GM18526 (cell line): ENCODE results near the gene ZNF516.

Experiments
- POLR2A ChIP-seq: IDR thresholded peaks from 3 replicates; pipeline ENCODE4 v1.6.1; 2011; ENCODE audit not compliant: insufficient read length; ENCODE audit errors: extremely low read depth

Gene ZNF516

GRCh38 chr18:76412818-76413565 is 82.0 kb downstream of the ZNF516 start:
- no peak for TF ChIP-seq POLR2A

GRCh38 chr18:76412010-76412817 is 82.8 kb downstream of the ZNF516 start:
- no peak for TF ChIP-seq POLR2A

GRCh38 chr18:76410660-76411417 is 84.2 kb downstream of the ZNF516 start:
- TF ChIP-seq POLR2A, result no peak

GRCh38 chr18:76410033-76410432 is 85.0 kb downstream of the ZNF516 start:
- TF ChIP-seq POLR2A, result no peak

GRCh38 chr18:76408480-76409067 is 86.5 kb downstream of the ZNF516 start:
- TF ChIP-seq POLR2A, result no peak

GRCh38 chr18:76407681-76408080 is 87.4 kb downstream of the ZNF516 start:
- TF ChIP-seq POLR2A, result no peak

GRCh38 chr18:76406791-76407190 is 88.3 kb downstream of the ZNF516 start:
- TF ChIP-seq POLR2A, result no peak

- TF ChIP-seq POLR2A, result no peak
These were observed 89.2 kb downstream of the ZNF516 start for GRCh38 chr18:76405681-76406356.

- TF ChIP-seq POLR2A, result no peak
These were observed 89.8 kb downstream of the ZNF516 start for GRCh38 chr18:76405280-76405679.

GRCh38 chr18:76404345-76404831 is 90.7 kb downstream of the ZNF516 start:
- TF ChIP-seq POLR2A, result no peak

- TF ChIP-seq POLR2A, result no peak
These were observed 92.7 kb downstream of the ZNF516 start for GRCh38 chr18:76402026-76402990.

GRCh38 chr18:76401498-76401897 is 93.5 kb downstream of the ZNF516 start:
- no peak for TF ChIP-seq POLR2A

GRCh38 chr18:76399613-76400391 is 95.2 kb downstream of the ZNF516 start:
- no peak for TF ChIP-seq POLR2A
